ENCODE measurements around the gene RNLS. TPM values are rescaled to one million over a fixed set of nuclear protein-coding genes. Genes with fewer than 3 reads are reported as not detected.

Gene RNLS
- total and polyA plus RNA-seq, 4 donors: 5.8 to 11.6 (median 7.9) TPM

GRCh38 chr10:88408096-88408495 lies 175.0 kb downstream of the RNLS start:
- H3K9me3 ChIP-seq (ENCODE audit: control insufficient read depth in 4 of 4, insufficient read depth in 3 of 4, low read length in 3 of 4): no peaks in the 10 kb centered on the region
- no peak for DNase-seq
- no peak overlapping the region for H3K9ac ChIP-seq (ENCODE audit: insufficient read depth in 1 of 2, low read length in 2 of 2)
- H3K27ac ChIP-seq (ENCODE audit: low read depth in 1 of 2, low read length in 1 of 2): no peak overlapping the region
- no peaks in the 10 kb centered on the region for H3K36me3 ChIP-seq (ENCODE audit: control insufficient read depth in 4 of 4, insufficient read depth in 4 of 4, low read length in 4 of 4)
- no peak for ATAC-seq (ENCODE audit: insufficient read depth, low FRiP score)
- no peaks in the 10 kb centered on the region for H3K27me3 ChIP-seq (ENCODE audit: control insufficient read depth in 3 of 3, insufficient read depth in 3 of 3, low read length in 2 of 3)
- peaks cover 0 to 1% (median 0%) of the 10 kb centered on the region in 5 donors for H3K4me1 ChIP-seq (ENCODE audit: control insufficient read depth in 5 of 5, insufficient read depth in 5 of 5, low read length in 5 of 5)
- 49 to 70% methylated on average over 2 of the region's 2 CpGs for WGBS, 2 donors
- no peak overlapping the region for H3K4me3 ChIP-seq
- no peak for TF ChIP-seq CTCF (IDR thresholded peaks at IDR 0.05; ENCODE audit: control extremely low read depth, extremely low read depth)

- peaks cover 0 to 3% (median 1%) of the 10 kb centered on the region in 4 donors for H3K9me3 ChIP-seq (ENCODE audit: control insufficient read depth in 4 of 4, insufficient read depth in 3 of 4, low read length in 3 of 4)
- no peaks in the 10 kb centered on the region for H3K27me3 ChIP-seq (ENCODE audit: control insufficient read depth in 3 of 3, insufficient read depth in 3 of 3, low read length in 2 of 3)
- no peak overlapping the region for H3K4me3 ChIP-seq
- H3K36me3 ChIP-seq (ENCODE audit: control insufficient read depth in 4 of 4, insufficient read depth in 4 of 4, low read length in 4 of 4): no peaks in the 10 kb centered on the region
- no peak overlapping the region for H3K27ac ChIP-seq (ENCODE audit: low read depth in 1 of 2, low read length in 1 of 2)
- no peak for DNase-seq
- H3K9ac ChIP-seq (ENCODE audit: insufficient read depth in 1 of 2, low read length in 2 of 2): no peak overlapping the region
- no peaks in the 10 kb centered on the region for H3K4me1 ChIP-seq (ENCODE audit: control insufficient read depth in 5 of 5, insufficient read depth in 5 of 5, low read length in 5 of 5)
- ATAC-seq (ENCODE audit: insufficient read depth, low FRiP score): no peak
- no peak for TF ChIP-seq CTCF (IDR thresholded peaks at IDR 0.05; ENCODE audit: control extremely low read depth, extremely low read depth)
- 90 to 93% methylated on average over 2 of the region's 2 CpGs for whole genome bisulfite sequencing, 2 donors
Observed at GRCh38 chr10:88404133-88404532, 179.0 kb downstream of the RNLS start.

- Histone ChIP-seq H3K36me3 (ENCODE audit: control insufficient read depth in 4 of 4, insufficient read depth in 4 of 4, low read length in 4 of 4) (no peaks in the 10 kb centered on the region), H3K9me3 (ENCODE audit: control insufficient read depth in 4 of 4, insufficient read depth in 3 of 4, low read length in 3 of 4) (peaks cover 0 to 10% (median 5%) of the 10 kb centered on the region in 4 donors), H3K9ac (ENCODE audit: insufficient read depth in 1 of 2, low read length in 2 of 2) (no peak overlapping the region), H3K4me1 (ENCODE audit: control insufficient read depth in 5 of 5, insufficient read depth in 5 of 5, low read length in 5 of 5) (no peaks in the 10 kb centered on the region), H3K27ac (ENCODE audit: low read depth in 1 of 2, low read length in 1 of 2) (no peak overlapping the region), H3K27me3 (ENCODE audit: control insufficient read depth in 3 of 3, insufficient read depth in 3 of 3, low read length in 2 of 3) (no peaks in the 10 kb centered on the region), H3K4me3 (no peak overlapping the region)
- ATAC-seq (ENCODE audit: insufficient read depth, low FRiP score) (no peak), DNase-seq (no peak)
- WGBS, 2 donors: 67 to 73% methylated on average over 2 of the region's 2 CpGs
- no peak for TF ChIP-seq CTCF (IDR thresholded peaks at IDR 0.05; ENCODE audit: control extremely low read depth, extremely low read depth)
Observed at GRCh38 chr10:88401671-88402347, 181.3 kb downstream of the RNLS start.

- H3K27ac ChIP-seq (ENCODE audit: low read depth in 1 of 2, low read length in 1 of 2): no peak overlapping the region
- 97 to 98% methylated on average over 3 of the region's 3 CpGs for WGBS, 2 donors
- H3K9ac ChIP-seq (ENCODE audit: insufficient read depth in 1 of 2, low read length in 2 of 2): no peak overlapping the region
- no peak overlapping the region for H3K4me3 ChIP-seq
- no peak for TF ChIP-seq CTCF (IDR thresholded peaks at IDR 0.05; ENCODE audit: control extremely low read depth, extremely low read depth)
- H3K9me3 ChIP-seq (ENCODE audit: control insufficient read depth in 4 of 4, insufficient read depth in 3 of 4, low read length in 3 of 4): peaks cover 0 to 16% (median 5%) of the 10 kb centered on the region in 4 donors
- H3K27me3 ChIP-seq (ENCODE audit: control insufficient read depth in 3 of 3, insufficient read depth in 3 of 3, low read length in 2 of 3): no peaks in the 10 kb centered on the region
- H3K36me3 ChIP-seq (ENCODE audit: control insufficient read depth in 4 of 4, insufficient read depth in 4 of 4, low read length in 4 of 4): no peaks in the 10 kb centered on the region
- H3K4me1 ChIP-seq (ENCODE audit: control insufficient read depth in 5 of 5, insufficient read depth in 5 of 5, low read length in 5 of 5): no peaks in the 10 kb centered on the region
- DNase-seq: no peak
- ATAC-seq (ENCODE audit: insufficient read depth, low FRiP score): no peak
Observed at GRCh38 chr10:88399240-88399639, 183.9 kb downstream of the RNLS start.

All from lung (tissue), 12 donors.